ENCODE data around the gene VPS8.

DNA sequence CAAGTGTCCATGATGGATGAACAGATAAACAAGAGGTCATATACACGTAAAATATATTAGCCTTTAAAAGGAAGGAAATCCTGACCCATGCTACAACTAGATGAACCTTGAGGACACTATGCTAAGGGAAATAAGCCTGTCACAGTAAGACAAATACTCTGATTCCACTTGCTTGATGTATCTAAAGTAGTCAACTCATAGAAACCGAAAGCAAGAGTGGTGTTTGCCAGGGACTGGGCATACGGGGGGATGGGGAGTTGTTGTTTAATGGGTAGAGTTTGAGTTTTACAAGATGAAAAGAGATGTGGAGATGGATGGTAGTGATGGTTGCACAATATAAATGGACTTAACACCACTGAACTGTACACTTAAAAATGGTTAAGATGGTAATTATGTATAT, 275.5 kb downstream of the VPS8 start:
- TF ChIP-seq POLR2A (IDR thresholded peaks at IDR 0.05; ENCODE audit: low read length) (no peak), GATA1 (IDR thresholded peaks at IDR 0.05; ENCODE audit: low read depth, low read length) (no peak)

Measured in erythroblast (primary cell).